Measurements from ENCODE around the gene SEMA3F. TPM values are rescaled to one million over a fixed set of nuclear protein-coding genes. Genes with fewer than 3 reads are reported as not detected.

Gene SEMA3F
- total RNA-seq, 1 experiment from 2014 or later: 34.0 TPM

GRCh38 chr3:50127251-50127691 is 27.9 kb upstream of the SEMA3F start:
- Histone ChIP-seq H3K9me3 (ENCODE audit: insufficient read depth, low read depth) (no peaks in the 10 kb centered on the region), H3K9me2 (ENCODE audit: insufficient read depth) (no peaks in the 10 kb centered on the region), H2AFZ (no peak overlapping the region), H3K4me3 (no peak overlapping the region), H3K27ac (no peak overlapping the region), H3K36me3 (ENCODE audit: low read depth) (no peaks in the 10 kb centered on the region), H3K4me1 (replicated peaks; ENCODE audit: insufficient read depth) (0 out of 2 replicates have a peak, but pooled peaks cover 4% of the 10 kb centered on the region), H3K27me3 (ENCODE audit: insufficient read depth, low read depth) (no peaks in the 10 kb centered on the region), H3K79me2 (ENCODE audit: low read depth) (no peaks in the 10 kb centered on the region), H3F3A (ENCODE audit: insufficient read depth, low read depth) (no peaks in the 10 kb centered on the region), H3K4me2 (no peak overlapping the region), H4K20me1 (ENCODE audit: insufficient read depth) (no peaks in the 10 kb centered on the region)
- intact Hi-C loops (cut with micrococcal nuclease; ENCODE audit: unreplicated experiment): loop anchor here (10.0 kb wide), 1 partner anchor 428 kb away; no protein-coding TSS in a partner anchor
- TF ChIP-seq CTCF (conservative IDR thresholded peaks at IDR 0.05) (no peak), EZH2 (IDR thresholded peaks at IDR 0.05; ENCODE audit: low read depth) (no peak)
- POLR2A ChIA-PET (ENCODE audit: unreplicated experiment): interaction anchor here (0.6 kb wide), 1 partner anchor 210 kb away, joined by 3 read pairs; no protein-coding TSS in a partner anchor
- CTCF ChIA-PET: interaction anchor here (0.6 kb wide), 1 partner anchor 104 kb away, joined by 4 read pairs; no protein-coding TSS in a partner anchor
- no TSS peak for BruUV-seq (replicated peaks)
- no peak for DNase-seq

- no TSS peak for BruUV-seq (replicated peaks)
- H3K27ac ChIP-seq: no peak overlapping the region
- no peak for TF ChIP-seq EZH2 (IDR thresholded peaks at IDR 0.05; ENCODE audit: low read depth)
- TF ChIP-seq CTCF (conservative IDR thresholded peaks at IDR 0.05): no peak
- no peaks in the 10 kb centered on the region for H3F3A ChIP-seq (ENCODE audit: insufficient read depth, low read depth)
- H3K27me3 ChIP-seq (ENCODE audit: insufficient read depth, low read depth): no peaks in the 10 kb centered on the region
- 0 out of 2 replicates have a peak, but pooled peaks cover 4% of the 10 kb centered on the region for H3K4me1 ChIP-seq (replicated peaks; ENCODE audit: insufficient read depth)
- H3K4me2 ChIP-seq: no peak overlapping the region
- H3K79me2 ChIP-seq (ENCODE audit: low read depth): no peaks in the 10 kb centered on the region
- no peak overlapping the region for H2AFZ ChIP-seq
- POLR2A ChIA-PET (ENCODE audit: unreplicated experiment): no interaction called here
- H4K20me1 ChIP-seq (ENCODE audit: insufficient read depth): no peaks in the 10 kb centered on the region
- no peaks in the 10 kb centered on the region for H3K9me2 ChIP-seq (ENCODE audit: insufficient read depth)
- CTCF ChIA-PET: no interaction called here
- H3K9me3 ChIP-seq (ENCODE audit: insufficient read depth, low read depth): no peaks in the 10 kb centered on the region
- DNase-seq: no peak
- intact Hi-C loops (cut with micrococcal nuclease; ENCODE audit: unreplicated experiment): loop anchor here (10.0 kb wide), 1 partner anchor 427 kb away; no protein-coding TSS in a partner anchor
- H3K36me3 ChIP-seq (ENCODE audit: low read depth): no peaks in the 10 kb centered on the region
- no peak overlapping the region for H3K4me3 ChIP-seq
Measured at GRCh38 chr3:50128001-50128400, 27.1 kb upstream of the SEMA3F start.

- Histone ChIP-seq H3K9me2 (ENCODE audit: insufficient read depth) (no peaks in the 10 kb centered on the region), H3K79me2 (ENCODE audit: low read depth) (no peaks in the 10 kb centered on the region), H2AFZ (no peak overlapping the region), H3F3A (ENCODE audit: insufficient read depth, low read depth) (no peaks in the 10 kb centered on the region), H3K27ac (no peak overlapping the region), H3K4me2 (no peak overlapping the region), H3K9me3 (ENCODE audit: insufficient read depth, low read depth) (no peaks in the 10 kb centered on the region), H3K27me3 (ENCODE audit: insufficient read depth, low read depth) (no peaks in the 10 kb centered on the region), H4K20me1 (ENCODE audit: insufficient read depth) (no peaks in the 10 kb centered on the region), H3K4me3 (no peak overlapping the region), H3K36me3 (ENCODE audit: low read depth) (no peaks in the 10 kb centered on the region), H3K4me1 (replicated peaks; ENCODE audit: insufficient read depth) (no peaks in the 10 kb centered on the region)
- TF ChIP-seq EZH2 (IDR thresholded peaks at IDR 0.05; ENCODE audit: low read depth) (no peak), CTCF (conservative IDR thresholded peaks at IDR 0.05) (no peak)
- BruUV-seq (replicated peaks): no TSS peak
- CTCF ChIA-PET: no interaction called here
- DNase-seq: no peak
- POLR2A ChIA-PET (ENCODE audit: unreplicated experiment): no interaction called here
- intact Hi-C loops (cut with micrococcal nuclease; ENCODE audit: unreplicated experiment): no loop called here
Measured at GRCh38 chr3:50130436-50130835, 24.7 kb upstream of the SEMA3F start.

All from PC-9 (cell line).